Neural progenitor cell (in vitro differentiated cells): ENCODE results near the gene GDPD4. TPM values are rescaled to one million over a fixed set of nuclear protein-coding genes. Genes with fewer than 3 reads are reported as not detected.

ENCODE experiments used
- DNase-seq: peaks from one replicate; pipeline ENCODE4 v3.0.0-alpha.2; 2016; ENCODE audit warnings: low spot score
- H2AFZ ChIP-seq: fragments of 200-600 bp; sonication (generic); replicated peaks from 2 replicates; pipeline ENCODE4 v1.6.1; 2016; ENCODE audit warnings: antibody characterized with exemption
- H3F3A ChIP-seq: fragments of 200-600 bp; sonication (generic); 2 replicates; pipeline ENCODE4 v1.6.1; 2016; ENCODE audit warnings: antibody characterized with exemption, low read depth
- H3K27ac ChIP-seq: fragments of 200-600 bp; sonication (generic); 2 replicates; pipeline ENCODE4 v1.5.1; 2016; ENCODE audit warnings: mild to moderate bottlenecking
- H3K27me3 ChIP-seq: fragments of 200-600 bp; sonication (generic); 2 replicates; pipeline ENCODE4 v1.6.1; 2016; ENCODE audit warnings: mild to moderate bottlenecking, moderate library complexity
- H3K36me3 ChIP-seq: fragments of 200-600 bp; sonication (generic); 2 replicates; pipeline ENCODE4 v1.5.1; 2016
- H3K4me1 ChIP-seq: fragments of 200-600 bp; sonication (generic); 2 replicates; pipeline ENCODE4 v1.6.1; 2016; ENCODE audit warnings: mixed run types
- H3K4me2 ChIP-seq: fragments of 200-600 bp; sonication (generic); 2 replicates; pipeline ENCODE4 v1.6.1; 2016
- H3K4me3 ChIP-seq: fragments of 200-600 bp; sonication (generic); 2 replicates; pipeline ENCODE4 v1.5.1; 2016
- H3K79me2 ChIP-seq: fragments of 200-600 bp; sonication (generic); 2 replicates; pipeline ENCODE4 v1.6.1; 2016; ENCODE audit warnings: low read depth
- H3K9ac ChIP-seq: fragments of 200-600 bp; sonication (generic); 2 replicates; pipeline ENCODE4 v1.6.1; 2016
- H3K9me3 ChIP-seq: fragments of 200-600 bp; sonication (generic); 2 replicates; pipeline ENCODE4 v1.5.1; 2016; ENCODE audit warnings: low read depth
- H4K20me1 ChIP-seq: fragments of 200-600 bp; sonication (generic); 2 replicates; pipeline ENCODE4 v1.6.1; 2016; ENCODE audit warnings: low read depth
- H3K27ac Mint-ChIP-seq: 3 replicates; pipeline ENCODE4 v1.8.0; 2021; ENCODE audit warnings: mixed read lengths
- H3K27me3 Mint-ChIP-seq: 2 replicates; pipeline ENCODE4 v1.8.0; 2022; ENCODE audit warnings: low read depth, mild to moderate bottlenecking, inconsistent platforms, moderate library complexity, mixed read lengths; ENCODE audit not compliant: insufficient read depth
- H3K36me3 Mint-ChIP-seq: 3 replicates; pipeline ENCODE4 v1.8.0; 2021; ENCODE audit warnings: mixed read lengths
- H3K4me1 Mint-ChIP-seq: 3 replicates; pipeline ENCODE4 v1.8.0; 2021; ENCODE audit warnings: mixed read lengths
- H3K4me3 Mint-ChIP-seq: 3 replicates; pipeline ENCODE4 v1.8.0; 2021; ENCODE audit warnings: mild to moderate bottlenecking, moderate library complexity, mixed read lengths
- H3K9me3 Mint-ChIP-seq: 3 replicates; pipeline ENCODE4 v1.8.0; 2020; ENCODE audit warnings: mixed read lengths
- EZH2 ChIP-seq: fragments of 200-600 bp; sonication (generic); IDR thresholded peaks from 2 replicates; pipeline ENCODE4 v1.6.1; 2017; ENCODE audit warnings: antibody characterized with exemption, mild to moderate bottlenecking, moderate library complexity
- EZH2phosphoT487 ChIP-seq: fragments of 200-600 bp; sonication (generic); IDR thresholded peaks from 2 replicates; pipeline ENCODE4 v1.6.1; 2017; ENCODE audit warnings: antibody characterized with exemption
- total RNA-seq: library from RNA; depleted of rRNA; stranded (reverse); fragments of >200 nt; gene quantifications from 2 replicates; pipeline ENCODE4 v1.2.3, GENCODE V29; 2015; ENCODE audit warnings: low replicate concordance
- TF ChIP-seq, protein P1 (sequence below): fragments of 200-600 bp; sonication (generic); IDR thresholded peaks from 2 replicates; pipeline ENCODE4 v1.5.1; 2017; ENCODE audit warnings: antibody characterized with exemption, mild to moderate bottlenecking

Gene GDPD4
- total RNA-seq, 1 donor from 2014 or later = not detected

DNA sequence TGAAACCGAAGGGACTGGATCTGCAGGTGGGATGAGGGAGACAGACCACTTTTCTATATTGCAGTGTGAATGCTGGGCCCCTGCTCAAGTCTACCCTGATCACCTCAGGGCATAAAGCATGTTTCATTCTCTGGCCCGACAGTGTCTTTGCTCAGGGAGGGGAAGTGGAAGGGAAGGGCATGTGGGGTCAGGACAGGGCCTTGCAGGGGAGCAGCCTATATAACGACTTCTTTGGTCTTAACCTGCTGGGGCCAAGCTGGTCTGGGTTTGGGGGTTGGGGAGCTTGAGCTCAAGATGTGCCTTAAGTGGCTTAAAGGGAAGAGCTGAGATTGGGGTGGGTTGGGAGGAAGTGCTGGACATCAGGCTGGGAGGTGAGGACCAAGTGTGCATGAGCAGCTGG is 86.4 kb downstream of the GDPD4 start:
- no peaks in the 10 kb centered on the region for H3K9me3 ChIP-seq
- no peak overlapping the region for H3K27ac ChIP-seq
- H3K9me3 Mint-ChIP-seq = peaks cover 5% of the 10 kb centered on the region
- no peak for DNase-seq
- no peak overlapping the region for H2AFZ ChIP-seq
- no peak overlapping the region for H3K4me3 Mint-ChIP-seq
- H3K27me3 ChIP-seq = no peaks in the 10 kb centered on the region
- peaks cover 9% of the 10 kb centered on the region for H3K27me3 Mint-ChIP-seq
- TF ChIP-seq, protein P1, sequence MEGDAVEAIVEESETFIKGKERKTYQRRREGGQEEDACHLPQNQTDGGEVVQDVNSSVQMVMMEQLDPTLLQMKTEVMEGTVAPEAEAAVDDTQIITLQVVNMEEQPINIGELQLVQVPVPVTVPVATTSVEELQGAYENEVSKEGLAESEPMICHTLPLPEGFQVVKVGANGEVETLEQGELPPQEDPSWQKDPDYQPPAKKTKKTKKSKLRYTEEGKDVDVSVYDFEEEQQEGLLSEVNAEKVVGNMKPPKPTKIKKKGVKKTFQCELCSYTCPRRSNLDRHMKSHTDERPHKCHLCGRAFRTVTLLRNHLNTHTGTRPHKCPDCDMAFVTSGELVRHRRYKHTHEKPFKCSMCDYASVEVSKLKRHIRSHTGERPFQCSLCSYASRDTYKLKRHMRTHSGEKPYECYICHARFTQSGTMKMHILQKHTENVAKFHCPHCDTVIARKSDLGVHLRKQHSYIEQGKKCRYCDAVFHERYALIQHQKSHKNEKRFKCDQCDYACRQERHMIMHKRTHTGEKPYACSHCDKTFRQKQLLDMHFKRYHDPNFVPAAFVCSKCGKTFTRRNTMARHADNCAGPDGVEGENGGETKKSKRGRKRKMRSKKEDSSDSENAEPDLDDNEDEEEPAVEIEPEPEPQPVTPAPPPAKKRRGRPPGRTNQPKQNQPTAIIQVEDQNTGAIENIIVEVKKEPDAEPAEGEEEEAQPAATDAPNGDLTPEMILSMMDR = no peak
- no peak for TF ChIP-seq EZH2
- no peak for TF ChIP-seq EZH2phosphoT487
- no peaks in the 10 kb centered on the region for H4K20me1 ChIP-seq
- H3F3A ChIP-seq = no peaks in the 10 kb centered on the region
- H3K4me1 ChIP-seq = no peaks in the 10 kb centered on the region
- H3K9ac ChIP-seq = no peak overlapping the region
- no peaks in the 10 kb centered on the region for H3K79me2 ChIP-seq
- H3K27ac Mint-ChIP-seq = no peak overlapping the region
- no peak overlapping the region for H3K4me3 ChIP-seq
- H3K4me1 Mint-ChIP-seq = peaks cover 4% of the 10 kb centered on the region
- no peak overlapping the region for H3K4me2 ChIP-seq
- no peaks in the 10 kb centered on the region for H3K36me3 ChIP-seq
- H3K36me3 Mint-ChIP-seq = no peaks in the 10 kb centered on the region

DNA sequence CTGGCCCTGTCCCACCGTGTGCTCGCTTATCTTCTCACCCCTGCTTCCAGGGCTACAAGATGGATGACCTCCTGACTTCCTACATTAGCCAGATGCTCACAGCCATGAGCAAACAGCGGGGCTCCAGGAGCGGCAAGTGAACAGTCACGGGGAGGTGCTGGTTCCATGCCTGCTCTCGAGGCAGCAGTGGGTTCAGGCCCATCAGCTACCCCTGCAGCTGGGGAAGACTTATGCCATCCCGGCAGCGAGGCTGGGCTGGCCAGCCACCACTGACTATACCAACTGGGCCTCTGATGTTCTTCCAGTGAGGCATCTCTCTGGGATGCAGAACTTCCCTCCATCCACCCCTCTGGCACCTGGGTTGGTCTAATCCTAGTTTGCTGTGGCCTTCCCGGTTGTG is 86.9 kb downstream of the GDPD4 start:
- H2AFZ ChIP-seq = no peak overlapping the region
- no peak overlapping the region for H3K27ac ChIP-seq
- no peaks in the 10 kb centered on the region for H3K4me1 ChIP-seq
- H3K4me3 ChIP-seq = no peak overlapping the region
- Mint-ChIP-seq H3K4me3 (no peak overlapping the region), H3K27ac (no peak overlapping the region), H3K27me3 (peaks cover 9% of the 10 kb centered on the region), H3K36me3 (no peaks in the 10 kb centered on the region), H3K9me3 (no peaks in the 10 kb centered on the region), H3K4me1 (peaks cover 4% of the 10 kb centered on the region)
- H3F3A ChIP-seq = no peaks in the 10 kb centered on the region
- DNase-seq = no peak
- no peaks in the 10 kb centered on the region for H3K27me3 ChIP-seq
- TF ChIP-seq EZH2phosphoT487 = no peak
- no peak for TF ChIP-seq EZH2
- TF ChIP-seq, protein P1 = no peak
- H3K9me3 ChIP-seq = no peaks in the 10 kb centered on the region
- H4K20me1 ChIP-seq = no peaks in the 10 kb centered on the region
- no peak overlapping the region for H3K9ac ChIP-seq
- no peaks in the 10 kb centered on the region for H3K79me2 ChIP-seq
- no peak overlapping the region for H3K4me2 ChIP-seq
- H3K36me3 ChIP-seq = no peaks in the 10 kb centered on the region

DNA sequence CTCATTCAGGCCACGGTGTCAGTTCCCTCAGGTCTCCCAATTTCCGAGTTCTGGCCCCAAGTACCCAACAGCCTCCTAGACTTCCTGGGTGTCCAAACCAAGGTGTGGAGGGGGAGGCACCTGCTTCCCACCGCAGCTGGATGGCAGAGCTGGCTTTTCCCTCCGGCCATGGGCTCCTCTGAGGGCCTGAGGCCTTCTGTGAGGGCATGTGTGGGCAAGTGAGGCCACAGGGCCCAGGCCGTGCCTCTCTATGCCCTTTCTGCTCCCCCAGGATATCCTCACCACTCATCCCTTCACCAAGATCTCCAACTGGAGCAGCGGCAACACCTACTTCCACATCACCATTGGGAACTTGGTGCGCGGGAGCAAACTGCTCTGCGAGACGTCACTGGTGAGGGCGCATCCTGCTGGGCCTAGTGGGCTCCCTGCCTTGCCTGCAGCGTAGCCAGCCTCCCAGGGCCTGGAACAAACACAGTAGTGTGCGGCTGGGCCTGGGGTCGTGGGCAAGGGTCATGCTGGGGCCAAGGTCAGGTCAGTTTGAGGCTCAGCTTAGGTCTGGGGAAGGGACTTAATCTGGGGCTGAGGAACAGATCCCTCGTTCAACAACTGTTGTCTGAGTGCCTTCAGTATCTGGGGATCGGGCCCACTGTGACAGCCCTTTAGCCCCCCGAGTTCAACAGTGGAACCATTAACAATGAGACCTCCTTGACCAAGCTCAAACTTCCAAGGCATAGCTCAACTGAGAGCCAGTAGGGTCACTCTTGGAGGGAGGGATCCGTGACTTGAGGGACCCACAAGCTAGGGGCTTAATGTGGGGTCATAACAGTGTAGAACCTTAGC is 87.7 kb downstream of the GDPD4 start:
- Histone ChIP-seq H3K9me3 (no peaks in the 10 kb centered on the region), H3K4me3 (no peak overlapping the region), H3K27me3 (no peaks in the 10 kb centered on the region), H3K4me1 (no peaks in the 10 kb centered on the region), H3K4me2 (no peak overlapping the region), H2AFZ (no peak overlapping the region), H3K9ac (no peak overlapping the region), H3K79me2 (no peaks in the 10 kb centered on the region), H3F3A (no peaks in the 10 kb centered on the region), H3K27ac (no peak overlapping the region), H4K20me1 (no peaks in the 10 kb centered on the region), H3K36me3 (no peaks in the 10 kb centered on the region)
- Mint-ChIP-seq H3K9me3 (no peaks in the 10 kb centered on the region), H3K4me3 (no peak overlapping the region), H3K36me3 (no peaks in the 10 kb centered on the region), H3K27me3 (peaks cover 9% of the 10 kb centered on the region), H3K27ac (no peak overlapping the region), H3K4me1 (peaks cover 4% of the 10 kb centered on the region)
- no peak for TF ChIP-seq EZH2
- DNase-seq = no peak

DNA sequence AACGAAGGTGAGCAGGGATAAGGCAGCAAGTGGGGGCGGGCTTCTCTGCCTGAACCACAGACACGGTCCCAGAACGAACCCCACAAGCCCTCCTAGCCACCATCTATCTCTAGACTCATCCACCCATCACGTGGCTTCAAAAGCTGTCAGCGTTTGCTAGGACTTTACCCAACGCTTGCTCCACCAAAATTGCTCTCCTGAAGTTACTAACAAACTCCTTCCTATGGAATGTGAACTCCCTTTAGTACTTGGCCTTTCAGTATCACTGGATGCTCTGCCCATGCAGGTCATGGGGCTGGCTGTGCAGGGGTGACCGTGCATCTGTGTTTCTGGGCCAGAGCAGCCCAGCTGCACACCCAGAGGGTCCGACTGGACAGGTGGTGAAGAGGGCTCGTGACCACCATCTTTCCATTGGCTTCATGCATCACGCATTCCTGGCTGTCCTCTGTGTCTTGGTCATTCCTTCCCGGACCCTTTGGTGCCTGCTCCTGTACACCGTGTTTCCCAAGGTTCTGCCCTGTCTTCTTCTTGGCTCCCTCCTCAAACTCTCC is 88.4 kb downstream of the GDPD4 start:
- no peak overlapping the region for H3K4me3 Mint-ChIP-seq

More for the DNA sequence above, 88.4 kb downstream of the GDPD4 start:
- no peaks in the 10 kb centered on the region for H3F3A ChIP-seq
- H2AFZ ChIP-seq = no peak overlapping the region
- Mint-ChIP-seq H3K4me1 (peaks cover 4% of the 10 kb centered on the region), H3K27me3 (peaks cover 9% of the 10 kb centered on the region), H3K36me3 (no peaks in the 10 kb centered on the region), H3K27ac (no peak overlapping the region), H3K9me3 (no peaks in the 10 kb centered on the region)
- TF ChIP-seq EZH2phosphoT487 (no peak), EZH2 (no peak)
- TF ChIP-seq, protein P1 = no peak
- no peak overlapping the region for H3K27ac ChIP-seq
- H3K9ac ChIP-seq = no peak overlapping the region
- no peaks in the 10 kb centered on the region for H3K4me1 ChIP-seq
- H3K9me3 ChIP-seq = no peaks in the 10 kb centered on the region
- no peaks in the 10 kb centered on the region for H3K79me2 ChIP-seq
- DNase-seq = no peak
- no peaks in the 10 kb centered on the region for H3K27me3 ChIP-seq
- no peaks in the 10 kb centered on the region for H4K20me1 ChIP-seq
- no peaks in the 10 kb centered on the region for H3K36me3 ChIP-seq
- H3K4me3 ChIP-seq = no peak overlapping the region
- H3K4me2 ChIP-seq = no peak overlapping the region
